HepG2 (cell line): ENCODE measurements around the gene SPECC1L.

Source experiments
- BHLHE40 ChIP-seq: IDR thresholded peaks from 2 replicates; pipeline ENCODE4 v1.6.1; 2011; ENCODE audit warnings: low read length, improper control_type of control experiment
- CTCF ChIP-seq: sonication (generic); formaldehyde crosslinking; IDR thresholded peaks from 2 replicates; pipeline ENCODE4 v1.5.0; 2020; ENCODE audit warnings: mild to moderate bottlenecking, missing genetic modification reagents, moderate library complexity
- FOSL1 ChIP-seq: sonication (generic); formaldehyde crosslinking; IDR thresholded peaks from 2 replicates; pipeline ENCODE4 v1.9.0; 2021; ENCODE audit warnings: missing genetic modification reagents, borderline replicate concordance
- HOMEZ ChIP-seq: IDR thresholded peaks from 2 replicates; pipeline ENCODE4 v1.6.1; 2016; ENCODE audit warnings: low read depth
- MXI1 ChIP-seq: IDR thresholded peaks from 3 replicates; pipeline ENCODE4 v1.6.1; 2012; ENCODE audit warnings: low read depth, low read length, inconsistent platforms, borderline replicate concordance
- PHF5A ChIP-seq: IDR thresholded peaks from one replicate; pipeline ENCODE4 v1.6.1; 2018; ENCODE audit warnings: low read depth, missing genetic modification reagents; ENCODE audit not compliant: unreplicated experiment
- PREB ChIP-seq: sonication (generic); formaldehyde crosslinking; IDR thresholded peaks from 2 replicates; pipeline ENCODE4 v1.4.0; 2020; ENCODE audit warnings: missing genetic modification reagents
- SNRNP70 ChIP-seq: fragments of 200-400 bp; formaldehyde crosslinking; IDR thresholded peaks from 2 replicates; pipeline ENCODE4 v1.6.1; 2017; ENCODE audit warnings: mild to moderate bottlenecking, low read depth, low read length, moderate library complexity
- TOE1 ChIP-seq: sonication (generic); formaldehyde crosslinking; IDR thresholded peaks from 2 replicates; pipeline ENCODE4 v1.4.0; 2020; ENCODE audit warnings: mild to moderate bottlenecking, missing genetic modification reagents
- ZNF138 ChIP-seq: sonication (generic); formaldehyde crosslinking; IDR thresholded peaks from 2 replicates; pipeline ENCODE4 v1.5.0; 2020; ENCODE audit warnings: mild to moderate bottlenecking, low read depth, missing genetic modification reagents
- ZNF558 ChIP-seq: sonication (generic); formaldehyde crosslinking; IDR thresholded peaks from 2 replicates; pipeline ENCODE4 v1.9.0; 2022; ENCODE audit warnings: mild to moderate bottlenecking, missing genetic modification reagents, borderline replicate concordance

- TF ChIP-seq PHF5A (CRISPR knock-in tag) (no peak), FOSL1 (CRISPR knock-in tag) (no peak), HOMEZ (CRISPR knock-in tag) (no peak), BHLHE40 (no peak), TOE1 (CRISPR knock-in tag) (no peak), ZNF138 (CRISPR knock-in tag) (no peak), CTCF (CRISPR knock-in tag) (0 out of 2 replicates have a peak, but pooled peaks have one; percentile 11), SNRNP70 (no peak), MXI1 (no peak), ZNF558 (CRISPR knock-in tag) (no peak), PREB (CRISPR knock-in tag) (no peak)
Observed at GRCh38 chr22:24460418-24461089, 189.9 kb downstream of the SPECC1L start.
